Activated effector memory CD4-positive, alpha-beta T cell treated with Interleukin-2 at 50 U/mL for 16 hours (primary cell): ENCODE measurements around the gene ERCC1.

Source experiments
- DNase-seq: peaks from one replicate; pipeline ENCODE4 v3.0.0-alpha.2; 2020

The ERCC1 gene

GRCh38 chr19:45358213-45358792, 65.4 kb downstream of the ERCC1 start:
- no peak for DNase-seq

GRCh38 chr19:45357445-45357783, 66.3 kb downstream of the ERCC1 start:
- no peak for DNase-seq
